ENCODE data around the gene ANKRD60.

The ANKRD60 gene

GRCh38 chr20:58228484-58229197 lies at the start of gene ANKRD60:
ANKRD60 (minus strand) TSS chr20:58228653; CDS start chr20:58228653, 0 bp downstream.
- DNase-seq (ENCODE audit: low spot score): no peak

GRCh38 chr20:58277578-58278472 lies 49.4 kb upstream of the ANKRD60 start:
- DNase-seq (ENCODE audit: low spot score): no peak

GRCh38 chr20:58277107-58277506 lies 48.7 kb upstream of the ANKRD60 start:
- no peak for DNase-seq (ENCODE audit: low spot score)

- no peak for DNase-seq (ENCODE audit: low spot score)
These were observed 45.9 kb upstream of the ANKRD60 start for GRCh38 chr20:58274384-58274783.

- DNase-seq (ENCODE audit: low spot score): no peak
These were observed 43.3 kb upstream of the ANKRD60 start for GRCh38 chr20:58271606-58272351.

GRCh38 chr20:58268936-58269619 lies 40.6 kb upstream of the ANKRD60 start:
- DNase-seq (ENCODE audit: low spot score): no peak

GRCh38 chr20:58268421-58268821 lies 40.0 kb upstream of the ANKRD60 start:
- no peak for DNase-seq (ENCODE audit: low spot score)

GRCh38 chr20:58267389-58268215 lies 39.1 kb upstream of the ANKRD60 start:
- no peak for DNase-seq (ENCODE audit: low spot score)

- no peak for DNase-seq (ENCODE audit: low spot score)
These were observed 35.8 kb upstream of the ANKRD60 start for GRCh38 chr20:58264271-58264670.

GRCh38 chr20:58261660-58262059 lies 33.2 kb upstream of the ANKRD60 start:
- no peak for DNase-seq (ENCODE audit: low spot score)

GRCh38 chr20:58260006-58260405 lies 31.6 kb upstream of the ANKRD60 start:
- DNase-seq (ENCODE audit: low spot score): no peak

- DNase-seq (ENCODE audit: low spot score): no peak
These were observed 28.4 kb upstream of the ANKRD60 start for GRCh38 chr20:58256842-58257241.

- no peak for DNase-seq (ENCODE audit: low spot score)
These were observed 27.9 kb upstream of the ANKRD60 start for GRCh38 chr20:58256307-58256706.

- no peak for DNase-seq (ENCODE audit: low spot score)
These were observed 26.4 kb upstream of the ANKRD60 start for GRCh38 chr20:58254890-58255289.

GRCh38 chr20:58251979-58252591 lies 23.6 kb upstream of the ANKRD60 start:
- DNase-seq (ENCODE audit: low spot score): no peak

- DNase-seq (ENCODE audit: low spot score): no peak
These were observed 23.0 kb upstream of the ANKRD60 start for GRCh38 chr20:58251348-58251978.

GRCh38 chr20:58246346-58246745 lies 17.9 kb upstream of the ANKRD60 start:
- no peak for DNase-seq (ENCODE audit: low spot score)

GRCh38 chr20:58245931-58246330 lies 17.5 kb upstream of the ANKRD60 start:
- DNase-seq (ENCODE audit: low spot score): no peak

GRCh38 chr20:58245181-58245891 lies 16.9 kb upstream of the ANKRD60 start:
- no peak for DNase-seq (ENCODE audit: low spot score)

Measured in pons (tissue), 1 donor.